ENCODE results near the gene PLXNA2. TPM values are rescaled to one million over a fixed set of nuclear protein-coding genes. Genes with fewer than 3 reads are reported as not detected.

PLXNA2 gene
- total and polyA plus RNA-seq, 2 of the 4 experiments (the other 2 are of a cell fraction): 0.72 to 1.1 TPM

- Histone ChIP-seq H3K36me3 (ENCODE audit: control insufficient read depth, insufficient read depth, low read length) (no peaks in the 10 kb centered on the region), H3K9ac (ENCODE audit: low read depth, low read length) (no peak overlapping the region), H3K27ac (ENCODE audit: insufficient read depth, low read length) (no peak overlapping the region), H2BK5ac (ENCODE audit: low read depth, low read length, poor library complexity, severe bottlenecking) (no peak overlapping the region), H4K8ac (ENCODE audit: low read depth in 2 of 2, low read length in 2 of 2) (no peak overlapping the region), H3K14ac (replicated peaks; ENCODE audit: low read depth, low read length) (no peak overlapping the region), H2BK20ac (ENCODE audit: low read depth, low read length) (no peak overlapping the region), H3K4ac (ENCODE audit: low read depth, low read length) (no peak overlapping the region), H3K23ac (ENCODE audit: low read depth, low read length) (no peak overlapping the region), H3K27me3 (ENCODE audit: control insufficient read depth, insufficient read depth, low read length) (peaks cover 33% of the 10 kb centered on the region), H3K56ac (ENCODE audit: extremely low read depth, insufficient read depth, low read length) (no peak overlapping the region), H2AFZ (replicated peaks; ENCODE audit: low read length, poor library complexity) (no peak overlapping the region), H3K9me1 (ENCODE audit: insufficient read depth, low read length) (no peaks in the 10 kb centered on the region), H2BK120ac (ENCODE audit: low read depth, low read length) (no peak overlapping the region), H4K91ac (ENCODE audit: insufficient read depth, low read depth, low read length) (no peak overlapping the region), H3K18ac (ENCODE audit: low read depth, low read length) (no peak overlapping the region), H3K4me2 (ENCODE audit: low read depth, low read length) (no peak overlapping the region), H4K20me1 (ENCODE audit: insufficient read depth, low read length) (no peaks in the 10 kb centered on the region), H4K5ac (ENCODE audit: low read depth, low read length) (no peak overlapping the region), H3K4me3 (ENCODE audit: insufficient read depth, low read depth, low read length) (no peak overlapping the region), H2BK15ac (ENCODE audit: low read depth, low read length) (no peak overlapping the region), H2AK5ac (ENCODE audit: low read depth, low read length) (no peak overlapping the region), H2AK9ac (replicated peaks; ENCODE audit: low read depth, low read length, poor library complexity) (no peak overlapping the region), H3K9me3 (ENCODE audit: control insufficient read depth, insufficient read depth, low read length) (no peaks in the 10 kb centered on the region), H3K79me1 (ENCODE audit: low read depth in 1 of 2, low read length in 2 of 2) (no peaks in the 10 kb centered on the region), H3K4me1 (ENCODE audit: control insufficient read depth, insufficient read depth, low read length) (no peaks in the 10 kb centered on the region)
- intact Hi-C loops (cut with micrococcal nuclease) (loop anchor here (1.0 kb wide), 1 partner anchor 13 kb away; no protein-coding TSS in a partner anchor), in situ Hi-C loops (cut with MboI; ENCODE audit: low sequenced_read_pairs) (no loop called here), dilution Hi-C loops (cut with HindIII; ENCODE audit: low sequenced_read_pairs, unreplicated experiment) (no loop called here)
- CTCF ChIA-PET: interaction anchor here (0.5 kb wide), 1 partner anchor 32 kb away, joined by 3 read pairs; no protein-coding TSS in a partner anchor
- POLR2A ChIA-PET (ENCODE audit: unreplicated experiment): no interaction called here
- ATAC-seq (ENCODE audit: low read depth): no peak
- no TSS peak for BruUV-seq (replicated peaks)
- no CpG with 5 or more reads among the region's 2 CpGs for WGBS, 2 experiments (ENCODE audit: extremely low coverage in 2 of 2, insufficient read length in 1 of 2)
- TF ChIP-seq CEBPB (IDR thresholded peaks at IDR 0.05; ENCODE audit: low read depth, low read length) (no peak), SMC3 (IDR thresholded peaks at IDR 0.05; ENCODE audit: low read depth, low read length) (no peak), POLR2A (IDR thresholded peaks at IDR 0.05; ENCODE audit: low read depth, low read length) (no peak), MXI1 (IDR thresholded peaks at IDR 0.05; ENCODE audit: borderline replicate concordance, low read depth, low read length) (no peak), ELK1 (IDR thresholded peaks at IDR 0.05; ENCODE audit: borderline replicate concordance, low read depth, low read length) (no peak), FOS (IDR thresholded peaks at IDR 0.05; ENCODE audit: low read depth, low read length) (no peak), MAZ (IDR thresholded peaks at IDR 0.05; ENCODE audit: borderline replicate concordance, low read depth, low read length) (no peak), NFE2L2 (IDR thresholded peaks at IDR 0.05; ENCODE audit: low read depth, low read length) (no peak), RFX5 (IDR thresholded peaks at IDR 0.05; ENCODE audit: low read depth, low read length) (no peak), RCOR1 (IDR thresholded peaks at IDR 0.05; ENCODE audit: insufficient replicate concordance, low read length) (no peak), USF2 (IDR thresholded peaks at IDR 0.05; ENCODE audit: low read depth, low read length) (no peak), RAD21 (IDR thresholded peaks at IDR 0.05; ENCODE audit: low read length) (no peak), CTCF (conservative IDR thresholded peaks at IDR 0.05; ENCODE audit: low read depth, low read length) (no peak), BHLHE40 (IDR thresholded peaks at IDR 0.05; ENCODE audit: low read depth, low read length) (no peak)
- no peak for DNase-seq
These were observed 26.5 kb upstream of the PLXNA2 start for GRCh38 chr1:208270651-208271141.
